ENCODE measurements around the gene ARL4C. TPM values are rescaled to one million over a fixed set of nuclear protein-coding genes. Genes with fewer than 3 reads are reported as not detected.
A peak's percentile ranks its signal among the peaks of the same experiment; 100 is the strongest.

Gene ARL4C
- total RNA-seq, 4 donors from 2014 or later, result 4.5 to 23.9 (median 5.9) TPM

DNA sequence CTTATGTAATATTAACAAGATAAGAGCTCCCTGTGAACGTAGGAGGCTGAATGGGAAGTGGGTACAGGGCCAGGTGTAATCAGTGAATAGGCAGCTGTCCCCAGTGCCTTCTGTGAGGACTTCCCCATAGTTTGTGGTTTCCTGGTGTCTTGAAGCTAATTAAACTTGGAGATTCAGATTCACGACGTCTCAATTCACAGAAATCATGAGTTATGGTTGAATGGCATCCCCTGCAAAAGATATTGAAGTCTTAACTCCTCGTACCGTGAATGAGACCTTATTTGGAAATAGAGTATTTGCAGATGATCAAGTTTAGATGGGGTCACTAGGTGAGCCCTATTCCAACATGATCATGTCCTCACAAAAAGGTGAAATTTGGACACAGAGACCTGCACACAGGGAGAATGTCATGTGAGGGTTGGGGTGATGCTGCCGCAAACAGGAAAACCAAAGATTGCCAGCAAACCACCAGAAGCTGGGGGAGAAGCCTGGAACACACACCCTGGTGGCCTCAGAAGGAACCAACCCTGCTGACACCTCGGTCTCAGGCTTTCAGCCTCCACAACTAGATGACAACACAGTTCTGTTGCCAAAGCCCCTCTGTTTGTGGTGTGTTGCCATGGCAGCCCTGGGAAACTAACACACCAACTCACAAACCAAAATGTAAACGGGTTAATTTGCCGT, 13.2 kb downstream of the ARL4C start:
- no peak for TF ChIP-seq POLR2A (IDR thresholded peaks at IDR 0.05)
- TF ChIP-seq, protein P1, sequence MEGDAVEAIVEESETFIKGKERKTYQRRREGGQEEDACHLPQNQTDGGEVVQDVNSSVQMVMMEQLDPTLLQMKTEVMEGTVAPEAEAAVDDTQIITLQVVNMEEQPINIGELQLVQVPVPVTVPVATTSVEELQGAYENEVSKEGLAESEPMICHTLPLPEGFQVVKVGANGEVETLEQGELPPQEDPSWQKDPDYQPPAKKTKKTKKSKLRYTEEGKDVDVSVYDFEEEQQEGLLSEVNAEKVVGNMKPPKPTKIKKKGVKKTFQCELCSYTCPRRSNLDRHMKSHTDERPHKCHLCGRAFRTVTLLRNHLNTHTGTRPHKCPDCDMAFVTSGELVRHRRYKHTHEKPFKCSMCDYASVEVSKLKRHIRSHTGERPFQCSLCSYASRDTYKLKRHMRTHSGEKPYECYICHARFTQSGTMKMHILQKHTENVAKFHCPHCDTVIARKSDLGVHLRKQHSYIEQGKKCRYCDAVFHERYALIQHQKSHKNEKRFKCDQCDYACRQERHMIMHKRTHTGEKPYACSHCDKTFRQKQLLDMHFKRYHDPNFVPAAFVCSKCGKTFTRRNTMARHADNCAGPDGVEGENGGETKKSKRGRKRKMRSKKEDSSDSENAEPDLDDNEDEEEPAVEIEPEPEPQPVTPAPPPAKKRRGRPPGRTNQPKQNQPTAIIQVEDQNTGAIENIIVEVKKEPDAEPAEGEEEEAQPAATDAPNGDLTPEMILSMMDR (IDR thresholded peaks at IDR 0.05), result peak; percentile 28 to 57 (median 40)
- H3K27me3 ChIP-seq, result no peaks in the 10 kb centered on the region
- peak in 2 of 3 donors; percentile 67 to 81 for DNase-seq
- no peaks in the 10 kb centered on the region for H3K36me3 ChIP-seq
- peaks cover 0 to 8% (median 4%) of the 10 kb centered on the region in 4 donors for H3K4me1 ChIP-seq
- H3K9me3 ChIP-seq, result no peaks in the 10 kb centered on the region
- no peak overlapping the region for H3K4me3 ChIP-seq
- no peak overlapping the region for H3K27ac ChIP-seq

GRCh38 chr2:234481301-234481700, 15.6 kb downstream of the ARL4C start:
- Histone ChIP-seq H3K36me3 (no peaks in the 10 kb centered on the region), H3K27ac (no peak overlapping the region), H3K4me1 (peaks cover 0 to 8% (median 4%) of the 10 kb centered on the region in 4 donors), H3K27me3 (no peaks in the 10 kb centered on the region), H3K4me3 (no peak overlapping the region), H3K9me3 (no peaks in the 10 kb centered on the region)
- no peak for DNase-seq
- TF ChIP-seq, protein P1 (IDR thresholded peaks at IDR 0.05), result no peak
- TF ChIP-seq POLR2A (IDR thresholded peaks at IDR 0.05), result no peak

GRCh38 chr2:234480337-234480736, 16.5 kb downstream of the ARL4C start:
- no peaks in the 10 kb centered on the region for H3K9me3 ChIP-seq
- H3K36me3 ChIP-seq, result no peaks in the 10 kb centered on the region
- H3K27me3 ChIP-seq, result no peaks in the 10 kb centered on the region
- no peak for TF ChIP-seq POLR2A (IDR thresholded peaks at IDR 0.05)
- TF ChIP-seq, protein P1 (IDR thresholded peaks at IDR 0.05), result no peak
- DNase-seq, result no peak
- no peak overlapping the region for H3K27ac ChIP-seq
- no peak overlapping the region for H3K4me3 ChIP-seq
- peaks cover 0 to 8% (median 4%) of the 10 kb centered on the region in 4 donors for H3K4me1 ChIP-seq

- H3K4me1 ChIP-seq, result peaks cover 0 to 7% (median 4%) of the 10 kb centered on the region in 4 donors
- no peaks in the 10 kb centered on the region for H3K27me3 ChIP-seq
- H3K36me3 ChIP-seq, result no peaks in the 10 kb centered on the region
- H3K4me3 ChIP-seq, result no peak overlapping the region
- TF ChIP-seq POLR2A (IDR thresholded peaks at IDR 0.05), result no peak
- TF ChIP-seq, protein P1 (IDR thresholded peaks at IDR 0.05), result no peak
- DNase-seq, result no peak
- no peaks in the 10 kb centered on the region for H3K9me3 ChIP-seq
- no peak overlapping the region for H3K27ac ChIP-seq
Measured at GRCh38 chr2:234479465-234479864, 17.4 kb downstream of the ARL4C start.

- Histone ChIP-seq H3K27ac (no peak overlapping the region), H3K9me3 (no peaks in the 10 kb centered on the region), H3K4me1 (peaks cover 0 to 1% (median 0%) of the 10 kb centered on the region in 4 donors), H3K4me3 (no peak overlapping the region), H3K36me3 (no peaks in the 10 kb centered on the region), H3K27me3 (no peaks in the 10 kb centered on the region)
- DNase-seq, result no peak
- TF ChIP-seq POLR2A (IDR thresholded peaks at IDR 0.05), result no peak
- TF ChIP-seq, protein P1 (IDR thresholded peaks at IDR 0.05), result no peak
Measured at GRCh38 chr2:234478121-234478858, 18.6 kb downstream of the ARL4C start.
